Measurements from ENCODE around the gene VKORC1L1. TPM values are rescaled to one million over a fixed set of nuclear protein-coding genes. Genes with fewer than 3 reads are reported as not detected.

Gene VKORC1L1
- total RNA-seq, 4 donors from 2014 or later: 16.0 to 25.8 (median 22.2) TPM

- no peaks in the 10 kb centered on the region for H3K9me3 ChIP-seq
- no peak overlapping the region for H3K27ac ChIP-seq
- H3K36me3 ChIP-seq: peaks cover 0 to 7% (median 2%) of the 10 kb centered on the region in 4 donors
- in situ Hi-C loops (cut with MboI; ENCODE audit: low pct_ligation_motif_present in 1 of 4, low pct_unique_long_range_greater_than_20kb in 1 of 4, low sequenced_read_pairs in 3 of 4): loop anchor here in 1 of 4 donors (25.0 kb wide), 1 partner anchor 216 kb away; no protein-coding TSS in a partner anchor
- H3K4me1 ChIP-seq: no peaks in the 10 kb centered on the region
- WGBS, 2 donors (ENCODE audit: low coverage in 1 of 2): 92 to 100% methylated on average over 2 to 5 of the region's 5 CpGs
- intact Hi-C loops (cut with DNase I; ENCODE audit: low total_unique reads): no loop called here
- TF ChIP-seq CTCF (IDR thresholded peaks at IDR 0.05) (no peak), EP300 (IDR thresholded peaks at IDR 0.05; ENCODE audit: low read depth) (no peak), POLR2AphosphoS5 (IDR thresholded peaks at IDR 0.05) (no peak), POLR2A (IDR thresholded peaks at IDR 0.05) (no peak)
- no peaks in the 10 kb centered on the region for H3K27me3 ChIP-seq
- H3K4me3 ChIP-seq: no peak overlapping the region
- no peak for DNase-seq
These were observed 80.3 kb downstream of the VKORC1L1 start for GRCh38 chr7:65953001-65953720.

- DNase-seq: no peak
- H3K36me3 ChIP-seq: peaks cover 0 to 7% (median 2%) of the 10 kb centered on the region in 4 donors
- H3K9me3 ChIP-seq: no peaks in the 10 kb centered on the region
- no peaks in the 10 kb centered on the region for H3K27me3 ChIP-seq
- intact Hi-C loops (cut with DNase I; ENCODE audit: low total_unique reads) (no loop called here), in situ Hi-C loops (cut with MboI; ENCODE audit: low pct_ligation_motif_present in 1 of 4, low pct_unique_long_range_greater_than_20kb in 1 of 4, low sequenced_read_pairs in 3 of 4) (loop anchor here in 1 of 4 donors (25.0 kb wide), 1 partner anchor 217 kb away; no protein-coding TSS in a partner anchor)
- no peak overlapping the region for H3K4me3 ChIP-seq
- TF ChIP-seq EP300 (IDR thresholded peaks at IDR 0.05; ENCODE audit: low read depth): no peak
- TF ChIP-seq POLR2AphosphoS5 (IDR thresholded peaks at IDR 0.05): no peak
- TF ChIP-seq POLR2A (IDR thresholded peaks at IDR 0.05): no peak
- TF ChIP-seq CTCF (IDR thresholded peaks at IDR 0.05): no peak
- 93 to 96% methylated on average over 10 to 15 of the region's 15 CpGs for WGBS, 2 donors (ENCODE audit: low coverage in 1 of 2)
- no peaks in the 10 kb centered on the region for H3K4me1 ChIP-seq
- no peak overlapping the region for H3K27ac ChIP-seq
These were observed 81.1 kb downstream of the VKORC1L1 start for GRCh38 chr7:65953890-65954450.

- WGBS, 2 donors (ENCODE audit: low coverage in 1 of 2): 88 to 100% methylated on average over 2 to 4 of the region's 4 CpGs
- intact Hi-C loops (cut with DNase I; ENCODE audit: low total_unique reads) (no loop called here), in situ Hi-C loops (cut with MboI; ENCODE audit: low pct_ligation_motif_present in 1 of 4, low pct_unique_long_range_greater_than_20kb in 1 of 4, low sequenced_read_pairs in 3 of 4) (loop anchor here in 1 of 4 donors (25.0 kb wide), 1 partner anchor 218 kb away; no protein-coding TSS in a partner anchor)
- no peak for DNase-seq
- Histone ChIP-seq H3K9me3 (no peaks in the 10 kb centered on the region), H3K4me3 (no peak overlapping the region), H3K27me3 (no peaks in the 10 kb centered on the region), H3K27ac (no peak overlapping the region), H3K4me1 (no peaks in the 10 kb centered on the region), H3K36me3 (peaks cover 0 to 16% (median 4%) of the 10 kb centered on the region in 4 donors)
- no peak for TF ChIP-seq CTCF (IDR thresholded peaks at IDR 0.05)
- TF ChIP-seq POLR2A (IDR thresholded peaks at IDR 0.05): no peak
- TF ChIP-seq POLR2AphosphoS5 (IDR thresholded peaks at IDR 0.05): no peak
- no peak for TF ChIP-seq EP300 (IDR thresholded peaks at IDR 0.05; ENCODE audit: low read depth)
These were observed 82.8 kb downstream of the VKORC1L1 start for GRCh38 chr7:65955718-65956117.

- DNase-seq: no peak
These were observed 87.6 kb downstream of the VKORC1L1 start for GRCh38 chr7:65960351-65961074.

More at GRCh38 chr7:65960351-65961074, 87.6 kb downstream of the VKORC1L1 start:
- Histone ChIP-seq H3K4me3 (no peak overlapping the region), H3K27ac (no peak overlapping the region), H3K36me3 (peaks cover 0 to 49% (median 12%) of the 10 kb centered on the region in 4 donors), H3K4me1 (no peaks in the 10 kb centered on the region), H3K27me3 (no peaks in the 10 kb centered on the region), H3K9me3 (no peaks in the 10 kb centered on the region)
- intact Hi-C loops (cut with DNase I; ENCODE audit: low total_unique reads): no loop called here
- TF ChIP-seq POLR2AphosphoS5 (IDR thresholded peaks at IDR 0.05): no peak
- TF ChIP-seq POLR2A (IDR thresholded peaks at IDR 0.05): no peak
- no peak for TF ChIP-seq CTCF (IDR thresholded peaks at IDR 0.05)
- no peak for TF ChIP-seq EP300 (IDR thresholded peaks at IDR 0.05; ENCODE audit: low read depth)
- in situ Hi-C loops (cut with MboI; ENCODE audit: low pct_ligation_motif_present in 1 of 4, low pct_unique_long_range_greater_than_20kb in 1 of 4, low sequenced_read_pairs in 3 of 4): loop anchor here in 1 of 4 donors (25.0 kb wide), 1 partner anchor 223 kb away; no protein-coding TSS in a partner anchor
- WGBS, 2 donors (ENCODE audit: low coverage in 1 of 2): 82 to 85% methylated on average over 4 to 19 of the region's 19 CpGs
